SK-N-SH (cell line): ENCODE measurements around the gene HDGFL3. TPM values are rescaled to one million over a fixed set of nuclear protein-coding genes. Genes with fewer than 3 reads are reported as not detected.

Experiments used
- CTCF ChIA-PET: fragments of 300-600, 350-600 bp; formaldehyde crosslinking; extraction: SDS; loops from one replicate; lab custom pipeline; 2021; lab: Yijun Ruan, JAX
- POLR2A ChIA-PET: fragments of 350-600 bp; sonication (Branson Sonifier 250); formaldehyde crosslinking; extraction: SDS; loops from one replicate; lab custom pipeline; 2020; ENCODE audit warnings: antibody characterized with exemption, inconsistent platforms; lab: Yijun Ruan, JAX
- DNase-seq: peaks from one replicate; pipeline ENCODE4 v3.0.0; 2012
- H2AFZ ChIP-seq: fragments of 200-600 bp; sonication (generic); 2 replicates; pipeline ENCODE4 v1.8.1; 2016; ENCODE audit warnings: antibody characterized with exemption, mild to moderate bottlenecking, low read depth
- H3F3A ChIP-seq: fragments of 200-600 bp; sonication (generic); replicated peaks from 2 replicates; pipeline ENCODE3; 2016; ENCODE audit warnings: antibody characterized with exemption, mild to moderate bottlenecking; ENCODE audit not compliant: insufficient read depth
- H3K27ac ChIP-seq, 2 experiments: fragments of 200-500 bp in 1 of 2; fragments of 200-600 bp in 1 of 2; sonication (Bioruptor generic) in 1 of 2; sonication (generic), shearing (Covaris generic) in 1 of 2; 2 replicates each; pipeline versions ENCODE4 v1.5.1 to v1.6.1; 2014 to 2016; ENCODE audit warnings: low read depth in 2 of 2, inconsistent platforms in 1 of 2, low read length in 1 of 2, mild to moderate bottlenecking in 1 of 2, mixed read lengths in 1 of 2
- H3K27me3 ChIP-seq: fragments of 200-600 bp; sonication (generic), shearing (Covaris generic); 2 replicates; pipeline ENCODE4 v1.6.1; 2016; ENCODE audit warnings: mixed run types; ENCODE audit not compliant: insufficient read depth
- H3K36me3 ChIP-seq, 2 experiments: fragments of 200-500 bp in 1 of 2; fragments of 200-600 bp in 1 of 2; sonication (Bioruptor generic) in 1 of 2; sonication (generic) in 1 of 2; replicated peaks in 1 of 2; 2 replicates each; pipeline versions ENCODE3 to v1.5.1; 2014 to 2016; ENCODE audit warnings: low read length in 1 of 2, mild to moderate bottlenecking in 1 of 2; ENCODE audit not compliant: insufficient read depth in 2 of 2, control insufficient read depth in 1 of 2
- H3K4me1 ChIP-seq, 2 experiments: fragments of 200-500 bp in 1 of 2; fragments of 200-600 bp in 1 of 2; sonication (Bioruptor generic) in 1 of 2; sonication (generic), shearing (Covaris generic) in 1 of 2; 2 replicates each; pipeline versions ENCODE4 v1.5.1 to v1.6.1; 2014 to 2016; ENCODE audit warnings: low read depth in 1 of 2, low read length in 1 of 2, mixed run types in 1 of 2; ENCODE audit not compliant: insufficient read depth in 2 of 2, control insufficient read depth in 1 of 2
- H3K4me2 ChIP-seq: fragments of 200-600 bp; sonication (generic), shearing (Covaris generic); 2 replicates; pipeline ENCODE4 v1.6.1; 2017; ENCODE audit warnings: mixed run types
- H3K4me3 ChIP-seq, 2 experiments: fragments of 200-500 bp in 1 of 2; fragments of 200-600 bp in 1 of 2; sonication (Bioruptor generic) in 1 of 2; sonication (generic), shearing (Covaris generic) in 1 of 2; 2 replicates each; pipeline versions ENCODE4 v1.5.1 to v1.8.1; 2014 to 2016; ENCODE audit warnings: low read depth in 2 of 2, inconsistent platforms in 1 of 2, low read length in 1 of 2, mild to moderate bottlenecking in 1 of 2, mixed read lengths in 1 of 2, moderate library complexity in 1 of 2
- H3K79me2 ChIP-seq: fragments of 200-600 bp; sonication (generic); 2 replicates; pipeline ENCODE4 v1.8.1; 2017; ENCODE audit warnings: mild to moderate bottlenecking; ENCODE audit not compliant: insufficient read depth
- H3K9ac ChIP-seq: fragments of 200-600 bp; sonication (generic); 2 replicates; pipeline ENCODE4 v1.6.1; 2017; ENCODE audit warnings: mixed run types
- H3K9me2 ChIP-seq: fragments of 200-600 bp; sonication (generic); 2 replicates; pipeline ENCODE4 v1.6.1; 2017; ENCODE audit warnings: mixed run types
- H3K9me3 ChIP-seq: fragments of 200-600 bp; sonication (generic); 2 replicates; pipeline ENCODE4 v1.6.1; 2017; ENCODE audit warnings: mixed run types, mild to moderate bottlenecking, moderate library complexity
- H4K20me1 ChIP-seq: fragments of 200-600 bp; sonication (generic); 2 replicates; pipeline ENCODE4 v1.6.1; 2017; ENCODE audit warnings: mild to moderate bottlenecking, mixed run types; ENCODE audit not compliant: insufficient read depth
- CHD2 ChIP-seq: fragments of 150-350 bp; IDR thresholded peaks from 2 replicates; pipeline ENCODE4 v1.6.1; 2018; ENCODE audit warnings: low read length; ENCODE audit not compliant: partially characterized antibody
- CTCF ChIP-seq: fragments of 200-600 bp; sonication (generic); IDR thresholded peaks from 2 replicates; pipeline ENCODE4 v1.6.1; 2017; ENCODE audit warnings: antibody characterized with exemption, mild to moderate bottlenecking, moderate library complexity
- EZH2phosphoT487 ChIP-seq: fragments of 200-600 bp; sonication (generic); IDR thresholded peaks from 2 replicates; pipeline ENCODE4 v1.6.1; 2017; ENCODE audit warnings: low read depth, mixed run types, mild to moderate bottlenecking, antibody characterized with exemption, moderate library complexity, borderline replicate concordance
- FOSL2 ChIP-seq: IDR thresholded peaks from 2 replicates; pipeline ENCODE4 v1.4.0; 2012; ENCODE audit warnings: low read depth, mild to moderate bottlenecking, moderate library complexity, borderline replicate concordance
- FOXJ3 ChIP-seq: sonication (generic); formaldehyde crosslinking; IDR thresholded peaks from 2 replicates; pipeline ENCODE4 v1.5.1; 2020; ENCODE audit warnings: mild to moderate bottlenecking, missing genetic modification reagents
- FOXM1 ChIP-seq: IDR thresholded peaks from 2 replicates; pipeline ENCODE4 v1.4.0; 2012; ENCODE audit warnings: low read depth, mild to moderate bottlenecking
- GABPA ChIP-seq: IDR thresholded peaks from 2 replicates; pipeline ENCODE4 v1.4.0; 2012; ENCODE audit warnings: low read depth, mild to moderate bottlenecking
- GATA2 ChIP-seq: sonication (generic); formaldehyde crosslinking; IDR thresholded peaks from 2 replicates; pipeline ENCODE4 v1.5.0; 2020; ENCODE audit warnings: mild to moderate bottlenecking, missing genetic modification reagents
- IRF3 ChIP-seq: fragments of 150-350 bp; IDR thresholded peaks from 2 replicates; pipeline ENCODE4 v1.6.1; 2016; ENCODE audit warnings: mild to moderate bottlenecking, low read depth, low read length
- MEF2A ChIP-seq: IDR thresholded peaks from 2 replicates; pipeline ENCODE4 v1.4.0; 2012; ENCODE audit warnings: low read depth, borderline replicate concordance
- MXI1 ChIP-seq: IDR thresholded peaks from 2 replicates; pipeline ENCODE4 v1.6.1; 2012; ENCODE audit warnings: mild to moderate bottlenecking, low read depth, low read length, improper control_type of control experiment
- NRF1 ChIP-seq: IDR thresholded peaks from 2 replicates; pipeline ENCODE4 v1.6.1; 2012; ENCODE audit warnings: low read depth, mild to moderate bottlenecking, low read length
- PBX3 ChIP-seq: IDR thresholded peaks from 2 replicates; pipeline ENCODE4; 2012
- RCOR1 ChIP-seq: fragments of 150-350 bp; IDR thresholded peaks from 2 replicates; pipeline ENCODE4 v1.6.1; 2017; ENCODE audit warnings: antibody characterized with exemption, low read length
- RXRA ChIP-seq: IDR thresholded peaks from 2 replicates; pipeline ENCODE4 v1.4.0; 2012; ENCODE audit warnings: low read depth, mild to moderate bottlenecking, borderline replicate concordance
- TAF1 ChIP-seq: IDR thresholded peaks from 2 replicates; pipeline ENCODE4 v1.6.1; 2012; ENCODE audit warnings: low read depth, mild to moderate bottlenecking, low read length, moderate library complexity, borderline replicate concordance
- USF1 ChIP-seq: IDR thresholded peaks from 2 replicates; pipeline ENCODE4 v1.4.0; 2012; ENCODE audit warnings: low read depth, borderline replicate concordance
- WGBS: methylation state at CpG from one replicate; pipeline ENCODE4 v1.1.6; 2017; ENCODE audit warnings: low lambda C conversion rate; 5-methylcytosine and 5-hydroxymethylcytosine counted together
- polyA plus RNA-seq, 3 experiments: library from polyadenylated mRNA; depleted of rRNA; stranded (reverse); fragments of >200 nt; gene quantifications; 2 replicates each; pipeline ENCODE4 v1.2.3, GENCODE V29; 2012
- TF ChIP-seq, protein P1 (sequence below): IDR thresholded peaks from 2 replicates; pipeline ENCODE4 v1.6.1; 2012; ENCODE audit warnings: mild to moderate bottlenecking, low read depth, low read length, moderate library complexity
- TF ChIP-seq, protein P2 (sequence below): IDR thresholded peaks from 2 replicates; pipeline ENCODE4 v1.4.0; 2012; ENCODE audit warnings: low read depth, borderline replicate concordance

HDGFL3 gene
- polyA plus RNA-seq, 1 of the 3 experiments (the other 2 are of a cell fraction): 8.0 TPM

DNA sequence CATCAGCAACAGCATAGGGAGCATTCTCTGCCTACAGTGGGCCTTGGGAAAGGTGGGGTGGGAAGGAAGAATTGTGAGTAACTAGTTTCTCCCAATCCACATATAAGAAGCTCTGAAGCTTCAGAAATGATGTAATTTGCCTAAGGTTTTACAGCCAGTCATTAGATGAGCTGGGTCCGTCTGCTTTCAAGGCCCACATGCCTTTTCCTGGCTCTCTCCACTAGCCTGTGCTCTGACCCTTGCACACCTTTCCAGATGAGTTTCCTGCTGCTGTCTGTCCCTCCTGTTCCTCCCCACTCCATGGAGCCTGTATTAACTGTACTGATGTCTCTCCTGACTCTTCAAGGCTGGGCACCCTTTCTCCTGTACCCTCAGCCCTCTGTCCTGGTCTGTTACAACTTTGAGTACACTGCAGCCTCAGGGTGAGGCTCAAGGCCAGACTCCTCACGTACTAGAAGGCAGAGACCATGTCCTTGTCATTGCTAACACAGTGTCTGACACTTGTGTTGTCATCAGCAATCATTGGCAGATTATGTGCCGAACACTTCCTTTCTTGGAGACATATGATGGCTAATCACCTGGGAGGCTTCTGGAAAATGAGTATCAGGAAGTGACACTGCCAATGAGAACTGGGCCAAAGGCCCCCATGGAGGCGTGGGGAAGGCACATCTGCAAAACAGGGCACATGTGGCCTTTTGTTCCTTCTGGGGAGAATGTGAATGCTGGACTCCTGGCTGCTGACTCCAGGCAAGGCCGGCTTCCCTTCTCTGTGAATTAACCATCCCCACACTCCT, 93.5 kb downstream of the HDGFL3 start:
- H3K4me3 ChIP-seq: no peak overlapping the region
- TF ChIP-seq MEF2A (no peak), USF1 (no peak), NRF1 (no peak), FOXJ3 (no peak), IRF3 (no peak), GABPA (no peak), GATA2 (CRISPR knock-in tag) (no peak), CHD2 (no peak), FOSL2 (no peak), EZH2phosphoT487 (no peak), MXI1 (no peak), RXRA (no peak), PBX3 (no peak), CTCF (no peak), FOXM1 (no peak), TAF1 (no peak), RCOR1 (no peak)
- TF ChIP-seq, protein P1, sequence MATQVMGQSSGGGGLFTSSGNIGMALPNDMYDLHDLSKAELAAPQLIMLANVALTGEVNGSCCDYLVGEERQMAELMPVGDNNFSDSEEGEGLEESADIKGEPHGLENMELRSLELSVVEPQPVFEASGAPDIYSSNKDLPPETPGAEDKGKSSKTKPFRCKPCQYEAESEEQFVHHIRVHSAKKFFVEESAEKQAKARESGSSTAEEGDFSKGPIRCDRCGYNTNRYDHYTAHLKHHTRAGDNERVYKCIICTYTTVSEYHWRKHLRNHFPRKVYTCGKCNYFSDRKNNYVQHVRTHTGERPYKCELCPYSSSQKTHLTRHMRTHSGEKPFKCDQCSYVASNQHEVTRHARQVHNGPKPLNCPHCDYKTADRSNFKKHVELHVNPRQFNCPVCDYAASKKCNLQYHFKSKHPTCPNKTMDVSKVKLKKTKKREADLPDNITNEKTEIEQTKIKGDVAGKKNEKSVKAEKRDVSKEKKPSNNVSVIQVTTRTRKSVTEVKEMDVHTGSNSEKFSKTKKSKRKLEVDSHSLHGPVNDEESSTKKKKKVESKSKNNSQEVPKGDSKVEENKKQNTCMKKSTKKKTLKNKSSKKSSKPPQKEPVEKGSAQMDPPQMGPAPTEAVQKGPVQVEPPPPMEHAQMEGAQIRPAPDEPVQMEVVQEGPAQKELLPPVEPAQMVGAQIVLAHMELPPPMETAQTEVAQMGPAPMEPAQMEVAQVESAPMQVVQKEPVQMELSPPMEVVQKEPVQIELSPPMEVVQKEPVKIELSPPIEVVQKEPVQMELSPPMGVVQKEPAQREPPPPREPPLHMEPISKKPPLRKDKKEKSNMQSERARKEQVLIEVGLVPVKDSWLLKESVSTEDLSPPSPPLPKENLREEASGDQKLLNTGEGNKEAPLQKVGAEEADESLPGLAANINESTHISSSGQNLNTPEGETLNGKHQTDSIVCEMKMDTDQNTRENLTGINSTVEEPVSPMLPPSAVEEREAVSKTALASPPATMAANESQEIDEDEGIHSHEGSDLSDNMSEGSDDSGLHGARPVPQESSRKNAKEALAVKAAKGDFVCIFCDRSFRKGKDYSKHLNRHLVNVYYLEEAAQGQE: no peak
- TF ChIP-seq, protein P2, sequence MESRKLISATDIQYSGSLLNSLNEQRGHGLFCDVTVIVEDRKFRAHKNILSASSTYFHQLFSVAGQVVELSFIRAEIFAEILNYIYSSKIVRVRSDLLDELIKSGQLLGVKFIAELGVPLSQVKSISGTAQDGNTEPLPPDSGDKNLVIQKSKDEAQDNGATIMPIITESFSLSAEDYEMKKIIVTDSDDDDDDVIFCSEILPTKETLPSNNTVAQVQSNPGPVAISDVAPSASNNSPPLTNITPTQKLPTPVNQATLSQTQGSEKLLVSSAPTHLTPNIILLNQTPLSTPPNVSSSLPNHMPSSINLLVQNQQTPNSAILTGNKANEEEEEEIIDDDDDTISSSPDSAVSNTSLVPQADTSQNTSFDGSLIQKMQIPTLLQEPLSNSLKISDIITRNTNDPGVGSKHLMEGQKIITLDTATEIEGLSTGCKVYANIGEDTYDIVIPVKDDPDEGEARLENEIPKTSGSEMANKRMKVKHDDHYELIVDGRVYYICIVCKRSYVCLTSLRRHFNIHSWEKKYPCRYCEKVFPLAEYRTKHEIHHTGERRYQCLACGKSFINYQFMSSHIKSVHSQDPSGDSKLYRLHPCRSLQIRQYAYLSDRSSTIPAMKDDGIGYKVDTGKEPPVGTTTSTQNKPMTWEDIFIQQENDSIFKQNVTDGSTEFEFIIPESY: no peak
- no peaks in the 10 kb centered on the region for H4K20me1 ChIP-seq
- CTCF ChIA-PET: no interaction called here
- whole genome bisulfite sequencing: 70% methylated on average over 4 of the region's 5 CpGs
- no peak for DNase-seq
- POLR2A ChIA-PET: no interaction called here
- no peaks in the 10 kb centered on the region for H3K9me2 ChIP-seq
- no peak overlapping the region for H2AFZ ChIP-seq
- H3F3A ChIP-seq: peaks cover 5% of the 10 kb centered on the region
- H3K4me2 ChIP-seq: no peak overlapping the region
- no peaks in the 10 kb centered on the region for H3K79me2 ChIP-seq
- no peaks in the 10 kb centered on the region for H3K36me3 ChIP-seq
- H3K9me3 ChIP-seq: no peaks in the 10 kb centered on the region
- no peaks in the 10 kb centered on the region; a peak in 1 of 4 replicates for H3K4me1 ChIP-seq
- H3K27me3 ChIP-seq: no peaks in the 10 kb centered on the region
- H3K27ac ChIP-seq: no peak overlapping the region
- H3K9ac ChIP-seq: no peak overlapping the region
